ENCODE data around the gene ARFIP1.

- TF ChIP-seq, protein P1, sequence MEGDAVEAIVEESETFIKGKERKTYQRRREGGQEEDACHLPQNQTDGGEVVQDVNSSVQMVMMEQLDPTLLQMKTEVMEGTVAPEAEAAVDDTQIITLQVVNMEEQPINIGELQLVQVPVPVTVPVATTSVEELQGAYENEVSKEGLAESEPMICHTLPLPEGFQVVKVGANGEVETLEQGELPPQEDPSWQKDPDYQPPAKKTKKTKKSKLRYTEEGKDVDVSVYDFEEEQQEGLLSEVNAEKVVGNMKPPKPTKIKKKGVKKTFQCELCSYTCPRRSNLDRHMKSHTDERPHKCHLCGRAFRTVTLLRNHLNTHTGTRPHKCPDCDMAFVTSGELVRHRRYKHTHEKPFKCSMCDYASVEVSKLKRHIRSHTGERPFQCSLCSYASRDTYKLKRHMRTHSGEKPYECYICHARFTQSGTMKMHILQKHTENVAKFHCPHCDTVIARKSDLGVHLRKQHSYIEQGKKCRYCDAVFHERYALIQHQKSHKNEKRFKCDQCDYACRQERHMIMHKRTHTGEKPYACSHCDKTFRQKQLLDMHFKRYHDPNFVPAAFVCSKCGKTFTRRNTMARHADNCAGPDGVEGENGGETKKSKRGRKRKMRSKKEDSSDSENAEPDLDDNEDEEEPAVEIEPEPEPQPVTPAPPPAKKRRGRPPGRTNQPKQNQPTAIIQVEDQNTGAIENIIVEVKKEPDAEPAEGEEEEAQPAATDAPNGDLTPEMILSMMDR (IDR thresholded peaks at IDR 0.05): no peak
- TF ChIP-seq POLR2A (IDR thresholded peaks at IDR 0.05; ENCODE audit: low read depth): no peak
- TF ChIP-seq EP300 (IDR thresholded peaks at IDR 0.05): no peak
- TF ChIP-seq POLR2AphosphoS5 (IDR thresholded peaks at IDR 0.05): no peak
These were observed 569 bp downstream of the ARFIP1 start for GRCh38 chr4:152780267-152780778.
